ENCODE results near the gene MPHOSPH9. TPM values are rescaled to one million over a fixed set of nuclear protein-coding genes. Genes with fewer than 3 reads are reported as not detected.
"Not testable (repeated sequence)": the region's sequence is repeated elsewhere in the genome, so short reads cannot be mapped to it uniquely, and the experiment has no call there.

MPHOSPH9 gene
- polyA plus RNA-seq, 1 donor (not counting 4 experiments of a cell fraction or from before 2014, with no cell fraction given), result 10.7 TPM

GRCh38 chr12:123248129-123248528, 15.2 kb upstream of the MPHOSPH9 start:
- H3K4me3 ChIP-seq (ENCODE audit: control insufficient read depth in 2 of 3, extremely low read depth in 1 of 3, insufficient read depth in 2 of 3, low read depth in 1 of 3, low read length in 3 of 3); H4K20me1 ChIP-seq (ENCODE audit: control insufficient read depth, extremely low read depth, insufficient read depth, low read length); H3K9me1 ChIP-seq (ENCODE audit: control insufficient read depth, extremely low read depth, insufficient read depth, low read length); DNase-seq (ENCODE audit: low read depth, low spot score); H3K9me3 ChIP-seq (ENCODE audit: control insufficient read depth, low read depth, low read length); H3K27me3 ChIP-seq (ENCODE audit: control insufficient read depth, extremely low read depth, insufficient read depth, low read length); dilution Hi-C loops (cut with MboI; ENCODE audit: extremely low pct_ligation_motif_present, low sequenced_read_pairs); H3K4me2 ChIP-seq (ENCODE audit: control insufficient read depth, extremely low read depth, insufficient read depth, low read depth, low read length); H3K27ac ChIP-seq (ENCODE audit: control insufficient read depth, insufficient read depth, low read length); H3K36me3 ChIP-seq (ENCODE audit: control insufficient read depth in 2 of 2, extremely low read depth in 1 of 2, insufficient read depth in 2 of 2, low read length in 2 of 2); H3K9ac ChIP-seq (ENCODE audit: control insufficient read depth, extremely low read depth, insufficient read depth, low read length); FAIRE-seq; H2AFZ ChIP-seq (ENCODE audit: control insufficient read depth, low read length): not testable (repeated sequence)
- Histone ChIP-seq H3K79me2 (ENCODE audit: control insufficient read depth, insufficient read depth, low read length) (peaks cover 52% of the 10 kb centered on the region), H3K4me1 (ENCODE audit: control insufficient read depth, extremely low read depth, insufficient read depth, low read length) (peaks cover 18% of the 10 kb centered on the region)

DNA sequence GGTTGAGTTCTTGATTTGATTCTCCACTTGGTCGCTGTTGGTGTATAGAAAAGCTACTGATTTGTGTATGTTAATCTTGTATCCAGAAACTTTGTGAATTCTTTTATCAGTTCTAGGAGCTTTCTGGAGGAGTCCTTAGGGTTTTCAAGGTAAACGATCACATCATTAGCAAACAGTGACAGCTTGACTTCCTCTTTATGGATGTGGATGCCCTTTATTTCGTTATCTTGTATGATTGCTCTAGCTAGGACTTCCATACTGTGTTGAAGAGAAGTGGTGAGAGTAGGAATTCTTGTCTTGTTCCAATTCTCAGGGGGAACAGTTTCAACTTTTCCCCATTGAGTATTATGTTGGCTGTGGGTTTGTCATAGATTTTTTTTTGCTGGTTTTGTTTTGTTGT, 12.7 kb upstream of the MPHOSPH9 start:
- Histone ChIP-seq H4K20me1 (ENCODE audit: control insufficient read depth, extremely low read depth, insufficient read depth, low read length) (no peaks in the 10 kb centered on the region), H3K27ac (ENCODE audit: control insufficient read depth, insufficient read depth, low read length) (no peak overlapping the region), H3K27me3 (ENCODE audit: control insufficient read depth, extremely low read depth, insufficient read depth, low read length) (no peaks in the 10 kb centered on the region), H3K79me2 (ENCODE audit: control insufficient read depth, insufficient read depth, low read length) (peaks cover 45% of the 10 kb centered on the region), H3K9ac (ENCODE audit: control insufficient read depth, extremely low read depth, insufficient read depth, low read length) (no peak overlapping the region), H2AFZ (ENCODE audit: control insufficient read depth, low read length) (no peak overlapping the region), H3K4me3 (ENCODE audit: control insufficient read depth in 2 of 3, extremely low read depth in 1 of 3, insufficient read depth in 2 of 3, low read depth in 1 of 3, low read length in 3 of 3) (no peak overlapping the region), H3K4me2 (ENCODE audit: control insufficient read depth, extremely low read depth, insufficient read depth, low read depth, low read length) (no peak overlapping the region), H3K9me1 (ENCODE audit: control insufficient read depth, extremely low read depth, insufficient read depth, low read length) (no peaks in the 10 kb centered on the region), H3K36me3 (ENCODE audit: control insufficient read depth in 2 of 2, extremely low read depth in 1 of 2, insufficient read depth in 2 of 2, low read length in 2 of 2) (peaks cover 5 to 6% of the 10 kb centered on the region in 2 experiments), H3K4me1 (ENCODE audit: control insufficient read depth, extremely low read depth, insufficient read depth, low read length) (peaks cover 5% of the 10 kb centered on the region), H3K9me3 (ENCODE audit: control insufficient read depth, low read depth, low read length) (no peaks in the 10 kb centered on the region)
- dilution Hi-C loops (cut with MboI; ENCODE audit: extremely low pct_ligation_motif_present, low sequenced_read_pairs), result no loop called here
- FAIRE-seq (no peak), DNase-seq (ENCODE audit: low read depth, low spot score) (no peak)
- TF ChIP-seq, protein P1, sequence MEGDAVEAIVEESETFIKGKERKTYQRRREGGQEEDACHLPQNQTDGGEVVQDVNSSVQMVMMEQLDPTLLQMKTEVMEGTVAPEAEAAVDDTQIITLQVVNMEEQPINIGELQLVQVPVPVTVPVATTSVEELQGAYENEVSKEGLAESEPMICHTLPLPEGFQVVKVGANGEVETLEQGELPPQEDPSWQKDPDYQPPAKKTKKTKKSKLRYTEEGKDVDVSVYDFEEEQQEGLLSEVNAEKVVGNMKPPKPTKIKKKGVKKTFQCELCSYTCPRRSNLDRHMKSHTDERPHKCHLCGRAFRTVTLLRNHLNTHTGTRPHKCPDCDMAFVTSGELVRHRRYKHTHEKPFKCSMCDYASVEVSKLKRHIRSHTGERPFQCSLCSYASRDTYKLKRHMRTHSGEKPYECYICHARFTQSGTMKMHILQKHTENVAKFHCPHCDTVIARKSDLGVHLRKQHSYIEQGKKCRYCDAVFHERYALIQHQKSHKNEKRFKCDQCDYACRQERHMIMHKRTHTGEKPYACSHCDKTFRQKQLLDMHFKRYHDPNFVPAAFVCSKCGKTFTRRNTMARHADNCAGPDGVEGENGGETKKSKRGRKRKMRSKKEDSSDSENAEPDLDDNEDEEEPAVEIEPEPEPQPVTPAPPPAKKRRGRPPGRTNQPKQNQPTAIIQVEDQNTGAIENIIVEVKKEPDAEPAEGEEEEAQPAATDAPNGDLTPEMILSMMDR (optimal IDR thresholded peaks at IDR 0.05 in 1 of 3, IDR thresholded peaks at IDR 0.05 in 1 of 3, conservative IDR thresholded peaks at IDR 0.05 in 1 of 3; ENCODE audit: extremely low read depth in 1 of 3, insufficient read depth in 2 of 3, low read length in 3 of 3), result no peak
- no peak for TF ChIP-seq EZH2 (IDR thresholded peaks at IDR 0.05; ENCODE audit: low read length)

GRCh38 chr12:123243671-123244262, 10.8 kb upstream of the MPHOSPH9 start:
- peaks cover 3% of the 10 kb centered on the region for H3K4me1 ChIP-seq (ENCODE audit: control insufficient read depth, extremely low read depth, insufficient read depth, low read length)
- no peak overlapping the region for H3K4me3 ChIP-seq (ENCODE audit: control insufficient read depth in 2 of 3, extremely low read depth in 1 of 3, insufficient read depth in 2 of 3, low read depth in 1 of 3, low read length in 3 of 3)
- peaks cover 45% of the 10 kb centered on the region for H3K79me2 ChIP-seq (ENCODE audit: control insufficient read depth, insufficient read depth, low read length)
- dilution Hi-C loops (cut with MboI; ENCODE audit: extremely low pct_ligation_motif_present, low sequenced_read_pairs), result no loop called here
- TF ChIP-seq EZH2 (IDR thresholded peaks at IDR 0.05; ENCODE audit: low read length), result no peak
- TF ChIP-seq, protein P1 (optimal IDR thresholded peaks at IDR 0.05 in 1 of 3, IDR thresholded peaks at IDR 0.05 in 1 of 3, conservative IDR thresholded peaks at IDR 0.05 in 1 of 3; ENCODE audit: extremely low read depth in 1 of 3, insufficient read depth in 2 of 3, low read length in 3 of 3), result no peak
- no peak overlapping the region for H3K27ac ChIP-seq (ENCODE audit: control insufficient read depth, insufficient read depth, low read length)
- no peaks in the 10 kb centered on the region for H3K27me3 ChIP-seq (ENCODE audit: control insufficient read depth, extremely low read depth, insufficient read depth, low read length)
- no peaks in the 10 kb centered on the region for H3K9me1 ChIP-seq (ENCODE audit: control insufficient read depth, extremely low read depth, insufficient read depth, low read length)
- no peaks in the 10 kb centered on the region for H4K20me1 ChIP-seq (ENCODE audit: control insufficient read depth, extremely low read depth, insufficient read depth, low read length)
- H3K9ac ChIP-seq (ENCODE audit: control insufficient read depth, extremely low read depth, insufficient read depth, low read length), result no peak overlapping the region
- DNase-seq (ENCODE audit: low read depth, low spot score) (no peak), FAIRE-seq (no peak)
- H3K9me3 ChIP-seq (ENCODE audit: control insufficient read depth, low read depth, low read length), result no peaks in the 10 kb centered on the region
- no peak overlapping the region for H3K4me2 ChIP-seq (ENCODE audit: control insufficient read depth, extremely low read depth, insufficient read depth, low read depth, low read length)
- no peak overlapping the region for H2AFZ ChIP-seq (ENCODE audit: control insufficient read depth, low read length)
- H3K36me3 ChIP-seq (ENCODE audit: control insufficient read depth in 2 of 2, extremely low read depth in 1 of 2, insufficient read depth in 2 of 2, low read length in 2 of 2), result peaks cover 5 to 9% of the 10 kb centered on the region in 2 experiments
